Islet precursor cell (in vitro differentiated cells): ENCODE measurements around the gene ADRB1.

Experiments
- DNase-seq: peaks from one replicate; pipeline ENCODE4 v3.0.0-alpha.2; 2018

The ADRB1 gene

DNA sequence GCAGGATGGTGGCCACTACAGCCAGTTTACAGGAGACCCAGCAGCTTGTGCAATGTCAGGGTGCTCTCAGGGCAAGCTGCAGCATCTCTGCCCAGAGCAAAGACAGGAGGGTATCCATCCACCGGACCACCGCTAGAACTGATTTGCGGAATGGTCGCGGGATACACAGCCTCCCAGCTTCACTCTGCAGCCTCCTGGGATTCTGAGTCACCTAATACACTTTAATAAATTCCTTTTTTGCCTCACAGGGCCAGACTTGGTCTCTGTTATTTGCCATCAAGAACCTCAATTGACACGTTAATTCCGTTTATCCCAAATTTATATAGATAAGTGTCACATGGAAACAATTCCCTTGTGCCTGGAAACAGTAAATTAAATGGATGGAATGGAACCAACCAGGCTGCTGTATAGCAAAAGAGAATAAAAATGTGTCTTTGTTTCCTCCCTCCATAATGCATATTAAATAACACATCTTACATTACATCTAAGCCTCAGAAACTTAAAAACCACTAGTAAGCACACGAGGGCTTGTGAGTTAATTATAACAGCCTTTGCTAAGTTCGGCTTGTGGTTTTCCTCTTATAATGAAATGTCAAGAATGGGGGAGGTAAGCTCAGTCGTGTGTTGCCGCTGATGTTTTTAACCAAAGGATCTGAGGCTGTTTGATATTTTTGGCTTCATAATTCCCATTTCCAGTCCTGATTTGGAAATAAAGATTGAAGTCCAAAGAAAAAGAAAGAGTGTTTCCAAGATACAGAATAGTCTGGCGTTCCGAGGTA, 52.1 kb downstream of the ADRB1 start:
- no peak for DNase-seq
